Measurements from ENCODE around the gene LRRC55. TPM values are rescaled to one million over a fixed set of nuclear protein-coding genes. Genes with fewer than 3 reads are reported as not detected.

LRRC55 gene
- polyA plus RNA-seq, 1 donor (not counting 4 experiments of a cell fraction or from before 2014, with no cell fraction given) = not detected

DNA sequence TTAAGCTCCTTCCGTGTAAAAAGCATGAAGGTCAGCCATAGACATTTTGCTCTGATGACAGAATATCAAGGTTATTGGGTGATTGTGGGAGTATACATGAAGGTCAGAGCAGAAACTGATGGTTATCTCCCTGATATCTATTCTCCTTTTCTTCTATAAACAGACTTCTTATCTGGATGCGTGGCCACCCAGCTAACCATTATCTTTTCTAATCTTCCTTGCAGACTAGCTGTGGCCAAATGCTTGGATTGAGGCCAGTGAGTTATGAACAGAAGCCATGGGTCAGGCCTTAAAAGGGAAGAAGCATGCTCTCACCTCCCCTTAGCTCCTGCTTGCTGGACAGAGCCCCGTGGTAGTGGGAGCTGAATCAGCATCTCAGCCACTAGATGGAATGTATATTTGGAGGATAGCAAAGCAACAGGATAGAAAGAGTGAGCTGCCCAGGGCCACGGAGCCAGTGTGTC, 31.3 kb upstream of the LRRC55 start:
- Histone ChIP-seq H3K27me3 (ENCODE audit: control insufficient read depth, extremely low read depth, insufficient read depth, low read length) (no peaks in the 10 kb centered on the region), H3K36me3 (ENCODE audit: control insufficient read depth in 2 of 2, extremely low read depth in 1 of 2, insufficient read depth in 2 of 2, low read length in 2 of 2) (no peaks in the 10 kb centered on the region), H4K20me1 (ENCODE audit: control insufficient read depth, extremely low read depth, insufficient read depth, low read length) (no peaks in the 10 kb centered on the region), H3K9ac (ENCODE audit: control insufficient read depth, extremely low read depth, insufficient read depth, low read length) (no peak overlapping the region), H2AFZ (ENCODE audit: control insufficient read depth, low read length) (no peak overlapping the region), H3K79me2 (ENCODE audit: control insufficient read depth, insufficient read depth, low read length) (no peaks in the 10 kb centered on the region), H3K4me3 (ENCODE audit: control insufficient read depth in 2 of 3, extremely low read depth in 1 of 3, insufficient read depth in 2 of 3, low read depth in 1 of 3, low read length in 3 of 3) (no peak overlapping the region), H3K4me2 (ENCODE audit: control insufficient read depth, extremely low read depth, insufficient read depth, low read depth, low read length) (no peak overlapping the region), H3K27ac (ENCODE audit: control insufficient read depth, insufficient read depth, low read length) (no peak overlapping the region), H3K9me3 (ENCODE audit: control insufficient read depth, low read depth, low read length) (no peaks in the 10 kb centered on the region), H3K4me1 (ENCODE audit: control insufficient read depth, extremely low read depth, insufficient read depth, low read length) (peaks cover 5% of the 10 kb centered on the region), H3K9me1 (ENCODE audit: control insufficient read depth, extremely low read depth, insufficient read depth, low read length) (no peaks in the 10 kb centered on the region)
- TF ChIP-seq, protein P1, sequence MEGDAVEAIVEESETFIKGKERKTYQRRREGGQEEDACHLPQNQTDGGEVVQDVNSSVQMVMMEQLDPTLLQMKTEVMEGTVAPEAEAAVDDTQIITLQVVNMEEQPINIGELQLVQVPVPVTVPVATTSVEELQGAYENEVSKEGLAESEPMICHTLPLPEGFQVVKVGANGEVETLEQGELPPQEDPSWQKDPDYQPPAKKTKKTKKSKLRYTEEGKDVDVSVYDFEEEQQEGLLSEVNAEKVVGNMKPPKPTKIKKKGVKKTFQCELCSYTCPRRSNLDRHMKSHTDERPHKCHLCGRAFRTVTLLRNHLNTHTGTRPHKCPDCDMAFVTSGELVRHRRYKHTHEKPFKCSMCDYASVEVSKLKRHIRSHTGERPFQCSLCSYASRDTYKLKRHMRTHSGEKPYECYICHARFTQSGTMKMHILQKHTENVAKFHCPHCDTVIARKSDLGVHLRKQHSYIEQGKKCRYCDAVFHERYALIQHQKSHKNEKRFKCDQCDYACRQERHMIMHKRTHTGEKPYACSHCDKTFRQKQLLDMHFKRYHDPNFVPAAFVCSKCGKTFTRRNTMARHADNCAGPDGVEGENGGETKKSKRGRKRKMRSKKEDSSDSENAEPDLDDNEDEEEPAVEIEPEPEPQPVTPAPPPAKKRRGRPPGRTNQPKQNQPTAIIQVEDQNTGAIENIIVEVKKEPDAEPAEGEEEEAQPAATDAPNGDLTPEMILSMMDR (optimal IDR thresholded peaks at IDR 0.05 in 1 of 3, IDR thresholded peaks at IDR 0.05 in 1 of 3, conservative IDR thresholded peaks at IDR 0.05 in 1 of 3; ENCODE audit: extremely low read depth in 1 of 3, insufficient read depth in 2 of 3, low read length in 3 of 3) = no peak
- TF ChIP-seq EZH2 (IDR thresholded peaks at IDR 0.05; ENCODE audit: low read length) = no peak
- no peak for FAIRE-seq
- dilution Hi-C loops (cut with MboI; ENCODE audit: extremely low pct_ligation_motif_present, low sequenced_read_pairs) = no loop called here
- DNase-seq (ENCODE audit: low read depth, low spot score) = no peak

DNA sequence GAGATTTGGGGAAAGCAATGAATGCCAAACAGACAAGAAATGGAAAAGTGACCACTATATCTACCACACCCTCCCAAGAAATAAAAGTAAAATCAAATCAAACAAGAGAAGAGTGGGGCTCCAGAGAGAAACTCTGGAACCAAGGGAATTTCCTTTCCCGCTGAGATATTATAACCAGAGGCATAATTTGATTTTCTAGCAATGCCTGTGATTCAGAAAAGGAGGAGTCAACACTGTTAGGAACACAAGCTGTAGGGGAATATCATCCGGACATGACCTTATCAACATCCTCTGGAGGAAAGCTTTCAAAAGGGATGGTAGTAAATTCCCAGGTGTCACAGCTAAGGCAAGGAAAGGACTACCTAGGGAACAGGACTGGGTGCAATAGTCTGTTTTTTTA, 29.6 kb upstream of the LRRC55 start:
- H3K9ac ChIP-seq (ENCODE audit: control insufficient read depth, extremely low read depth, insufficient read depth, low read length) = no peak overlapping the region
- no peak overlapping the region for H2AFZ ChIP-seq (ENCODE audit: control insufficient read depth, low read length)
- H3K4me2 ChIP-seq (ENCODE audit: control insufficient read depth, extremely low read depth, insufficient read depth, low read depth, low read length) = no peak overlapping the region
- no peak for FAIRE-seq
- no peak overlapping the region for H3K27ac ChIP-seq (ENCODE audit: control insufficient read depth, insufficient read depth, low read length)
- H3K4me3 ChIP-seq (ENCODE audit: control insufficient read depth in 2 of 3, extremely low read depth in 1 of 3, insufficient read depth in 2 of 3, low read depth in 1 of 3, low read length in 3 of 3) = no peak overlapping the region
- dilution Hi-C loops (cut with MboI; ENCODE audit: extremely low pct_ligation_motif_present, low sequenced_read_pairs) = no loop called here
- no peaks in the 10 kb centered on the region for H4K20me1 ChIP-seq (ENCODE audit: control insufficient read depth, extremely low read depth, insufficient read depth, low read length)
- no peaks in the 10 kb centered on the region for H3K9me3 ChIP-seq (ENCODE audit: control insufficient read depth, low read depth, low read length)
- peaks cover 10% of the 10 kb centered on the region for H3K4me1 ChIP-seq (ENCODE audit: control insufficient read depth, extremely low read depth, insufficient read depth, low read length)
- no peaks in the 10 kb centered on the region for H3K79me2 ChIP-seq (ENCODE audit: control insufficient read depth, insufficient read depth, low read length)
- no peak for DNase-seq (ENCODE audit: low read depth, low spot score)
- no peaks in the 10 kb centered on the region for H3K27me3 ChIP-seq (ENCODE audit: control insufficient read depth, extremely low read depth, insufficient read depth, low read length)
- H3K9me1 ChIP-seq (ENCODE audit: control insufficient read depth, extremely low read depth, insufficient read depth, low read length) = no peaks in the 10 kb centered on the region
- no peaks in the 10 kb centered on the region for H3K36me3 ChIP-seq (ENCODE audit: control insufficient read depth in 2 of 2, extremely low read depth in 1 of 2, insufficient read depth in 2 of 2, low read length in 2 of 2)
- TF ChIP-seq EZH2 (IDR thresholded peaks at IDR 0.05; ENCODE audit: low read length) = no peak
- TF ChIP-seq, protein P1 (optimal IDR thresholded peaks at IDR 0.05 in 1 of 3, IDR thresholded peaks at IDR 0.05 in 1 of 3, conservative IDR thresholded peaks at IDR 0.05 in 1 of 3; ENCODE audit: extremely low read depth in 1 of 3, insufficient read depth in 2 of 3, low read length in 3 of 3) = no peak

Data from keratinocyte (primary cell).